Body of pancreas (tissue), 4 donors: ENCODE results near the gene MXI1.
A peak's percentile ranks its signal among the peaks of the same experiment; 100 is the strongest.

ENCODE experiments used
- CTCF ChIP-seq, 7 experiments: fragments of 450-650 bp in 4 of 7; fragments of 200-600 bp in 3 of 7; sonication (generic) in 3 of 7; IDR thresholded peaks; one replicate each; pipeline ENCODE4 v1.5.1; 2016 to 2019; ENCODE audit warnings: antibody characterized with exemption in 7 of 7
- POLR2A ChIP-seq, 3 donors: fragments of 450-650 bp; IDR thresholded peaks; one replicate each; pipeline ENCODE4 v1.6.1; 2016; ENCODE audit warnings: antibody characterized with exemption in 3 of 3, mild to moderate bottlenecking in 2 of 3

DNA sequence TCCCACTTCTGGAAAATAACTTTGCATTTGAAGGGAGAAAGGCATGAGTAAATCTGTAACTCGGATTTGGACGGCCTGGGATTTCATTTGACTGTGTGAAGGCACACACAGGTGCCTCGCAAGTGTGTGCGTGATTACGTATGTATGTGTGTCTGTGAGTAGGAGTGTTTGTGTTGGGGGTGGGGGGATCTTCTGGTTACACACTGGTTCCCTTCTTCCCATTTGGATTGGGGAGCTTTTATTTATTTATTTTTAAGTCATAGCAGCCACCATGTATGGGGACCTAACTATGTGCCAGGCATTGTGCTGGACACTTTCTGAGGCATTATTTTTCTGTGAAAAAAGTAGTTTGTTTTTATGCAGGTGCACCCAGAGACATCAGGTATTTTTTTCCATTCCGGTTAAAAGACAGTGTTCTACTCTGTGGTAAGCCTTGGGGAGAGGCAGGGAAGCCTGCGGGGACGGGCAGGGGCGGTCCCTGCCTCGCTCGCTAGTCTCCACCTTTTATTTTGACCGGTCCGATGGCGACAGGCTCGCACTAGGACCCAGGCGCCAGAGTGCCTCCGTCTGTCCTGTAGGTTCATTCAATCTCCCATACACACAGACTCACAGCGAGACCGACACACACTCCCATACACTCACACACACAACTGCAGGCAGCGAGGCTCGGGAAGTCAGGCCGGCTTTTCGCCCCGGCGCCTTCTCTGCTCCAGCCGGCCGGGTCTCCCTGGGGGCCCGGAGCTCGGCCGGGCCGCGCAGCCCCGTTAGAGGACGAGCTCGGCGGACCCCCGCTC, at the start of gene MXI1:
- peak in 1 of 7 experiments; percentile 5 for TF ChIP-seq CTCF (IDR thresholded peaks at IDR 0.05)
- TF ChIP-seq POLR2A (IDR thresholded peaks at IDR 0.05): peak; percentile 21 to 54 (median 44)
